ENCODE results near the gene ITPKC. TPM values are rescaled to one million over a fixed set of nuclear protein-coding genes. Genes with fewer than 3 reads are reported as not detected.

ITPKC gene
- total and polyA plus RNA-seq, 2 experiments from 2014 or later = 15.4 to 19.4 TPM

DNA sequence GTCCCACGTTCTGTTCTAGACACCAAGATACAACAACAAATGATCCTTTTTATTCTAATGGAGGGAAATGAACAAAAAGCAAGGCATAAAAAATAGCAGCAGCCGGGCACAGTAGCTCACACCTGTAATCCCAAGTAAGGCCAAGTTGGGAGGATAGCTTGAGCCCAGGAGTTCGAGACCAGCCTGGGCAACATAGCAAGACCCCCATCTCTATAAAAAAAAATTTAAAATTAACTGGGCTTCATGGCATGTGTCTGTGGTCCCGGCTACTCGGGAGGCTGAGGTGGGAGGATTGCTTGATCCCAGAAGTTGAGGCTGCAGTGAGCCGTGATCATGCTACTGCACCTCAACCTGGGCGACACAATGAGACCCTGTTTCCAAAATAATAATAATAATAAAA lies 59.5 kb downstream of the ITPKC start:
- DNase-seq (ENCODE audit: low read depth in 1 of 2, low spot score in 1 of 2) = no peak
- no peaks in the 10 kb centered on the region for H3K4me1 ChIP-seq (ENCODE audit: low read depth)
- H3K9me3 ChIP-seq (ENCODE audit: low read depth) = no peaks in the 10 kb centered on the region
- peak overlapping the region; percentile 98 for H3K27ac ChIP-seq
- no peaks in the 10 kb centered on the region for H3K36me3 ChIP-seq
- H3K27me3 ChIP-seq = no peaks in the 10 kb centered on the region
- H3K4me3 ChIP-seq = no peak overlapping the region
- TF ChIP-seq, protein P1, sequence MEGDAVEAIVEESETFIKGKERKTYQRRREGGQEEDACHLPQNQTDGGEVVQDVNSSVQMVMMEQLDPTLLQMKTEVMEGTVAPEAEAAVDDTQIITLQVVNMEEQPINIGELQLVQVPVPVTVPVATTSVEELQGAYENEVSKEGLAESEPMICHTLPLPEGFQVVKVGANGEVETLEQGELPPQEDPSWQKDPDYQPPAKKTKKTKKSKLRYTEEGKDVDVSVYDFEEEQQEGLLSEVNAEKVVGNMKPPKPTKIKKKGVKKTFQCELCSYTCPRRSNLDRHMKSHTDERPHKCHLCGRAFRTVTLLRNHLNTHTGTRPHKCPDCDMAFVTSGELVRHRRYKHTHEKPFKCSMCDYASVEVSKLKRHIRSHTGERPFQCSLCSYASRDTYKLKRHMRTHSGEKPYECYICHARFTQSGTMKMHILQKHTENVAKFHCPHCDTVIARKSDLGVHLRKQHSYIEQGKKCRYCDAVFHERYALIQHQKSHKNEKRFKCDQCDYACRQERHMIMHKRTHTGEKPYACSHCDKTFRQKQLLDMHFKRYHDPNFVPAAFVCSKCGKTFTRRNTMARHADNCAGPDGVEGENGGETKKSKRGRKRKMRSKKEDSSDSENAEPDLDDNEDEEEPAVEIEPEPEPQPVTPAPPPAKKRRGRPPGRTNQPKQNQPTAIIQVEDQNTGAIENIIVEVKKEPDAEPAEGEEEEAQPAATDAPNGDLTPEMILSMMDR (IDR thresholded peaks at IDR 0.05; ENCODE audit: low read depth, low read length) = no peak

DNA sequence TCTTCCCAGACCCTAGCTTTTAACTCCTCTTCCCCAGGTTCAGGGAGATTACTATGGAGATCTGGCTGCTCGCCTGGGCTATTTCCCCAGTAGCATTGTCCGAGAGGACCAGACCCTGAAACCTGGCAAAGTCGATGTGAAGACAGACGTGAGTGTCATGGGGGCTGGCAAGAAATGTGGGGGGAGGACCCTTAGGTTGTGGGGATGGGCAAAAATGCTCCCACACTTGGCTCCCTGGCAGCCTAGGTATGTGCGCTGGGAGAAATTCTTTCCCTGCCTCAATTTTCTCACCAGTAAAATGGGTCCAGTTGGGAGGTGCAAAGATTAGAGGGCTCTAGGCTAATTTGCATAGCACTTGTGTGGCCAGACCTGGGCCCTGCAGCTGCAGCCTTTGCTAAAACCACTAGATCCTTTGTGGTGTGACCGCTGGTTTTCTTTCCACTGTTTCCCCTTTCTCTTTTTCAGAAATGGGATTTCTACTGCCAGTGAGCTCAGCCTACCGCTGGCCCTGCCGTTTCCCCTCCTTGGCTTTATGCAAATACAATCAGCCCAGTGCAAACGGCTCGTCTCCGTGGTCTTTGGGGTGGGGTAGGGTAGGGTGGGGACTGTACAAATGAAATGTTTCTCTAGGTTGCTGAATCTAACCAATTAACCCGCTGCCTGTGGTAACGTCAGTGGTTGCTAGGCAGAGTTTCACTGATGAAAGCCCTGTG lies 60.2 kb downstream of the ITPKC start:
- DNase-seq (ENCODE audit: low read depth in 1 of 2, low spot score in 1 of 2) = peak; percentile 93 to 94
- Histone ChIP-seq H3K27ac (peak overlapping the region; percentile 98), H3K9me3 (ENCODE audit: low read depth) (no peaks in the 10 kb centered on the region), H3K4me1 (ENCODE audit: low read depth) (no peaks in the 10 kb centered on the region), H3K27me3 (no peaks in the 10 kb centered on the region), H3K36me3 (no peaks in the 10 kb centered on the region), H3K4me3 (peak overlapping the region; percentile 49)
- TF ChIP-seq, protein P1 (IDR thresholded peaks at IDR 0.05; ENCODE audit: low read depth, low read length) = no peak

DNA sequence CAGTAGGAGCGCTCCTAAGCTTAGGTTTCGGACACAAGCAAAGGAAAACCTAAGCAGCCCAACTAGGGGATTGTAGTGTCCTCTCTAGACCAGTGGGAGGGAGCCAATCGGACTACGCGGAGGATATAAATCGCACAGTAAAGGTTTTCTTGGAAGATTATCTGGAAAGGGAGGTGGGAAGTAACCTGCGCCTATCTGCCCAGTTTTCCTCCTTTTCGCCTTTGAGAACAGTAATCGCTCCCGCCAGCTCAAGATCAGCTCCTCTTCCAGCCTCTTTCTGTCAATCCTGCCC lies 60.7 kb downstream of the ITPKC start:
- no peaks in the 10 kb centered on the region for H3K27me3 ChIP-seq
- no peaks in the 10 kb centered on the region for H3K4me1 ChIP-seq (ENCODE audit: low read depth)
- DNase-seq (ENCODE audit: low read depth in 1 of 2, low spot score in 1 of 2) = no peak
- H3K36me3 ChIP-seq = no peaks in the 10 kb centered on the region
- TF ChIP-seq, protein P1 (IDR thresholded peaks at IDR 0.05; ENCODE audit: low read depth, low read length) = no peak
- no peaks in the 10 kb centered on the region for H3K9me3 ChIP-seq (ENCODE audit: low read depth)
- H3K4me3 ChIP-seq = peak overlapping the region; percentile 49
- peak overlapping the region; percentile 98 for H3K27ac ChIP-seq

DNA sequence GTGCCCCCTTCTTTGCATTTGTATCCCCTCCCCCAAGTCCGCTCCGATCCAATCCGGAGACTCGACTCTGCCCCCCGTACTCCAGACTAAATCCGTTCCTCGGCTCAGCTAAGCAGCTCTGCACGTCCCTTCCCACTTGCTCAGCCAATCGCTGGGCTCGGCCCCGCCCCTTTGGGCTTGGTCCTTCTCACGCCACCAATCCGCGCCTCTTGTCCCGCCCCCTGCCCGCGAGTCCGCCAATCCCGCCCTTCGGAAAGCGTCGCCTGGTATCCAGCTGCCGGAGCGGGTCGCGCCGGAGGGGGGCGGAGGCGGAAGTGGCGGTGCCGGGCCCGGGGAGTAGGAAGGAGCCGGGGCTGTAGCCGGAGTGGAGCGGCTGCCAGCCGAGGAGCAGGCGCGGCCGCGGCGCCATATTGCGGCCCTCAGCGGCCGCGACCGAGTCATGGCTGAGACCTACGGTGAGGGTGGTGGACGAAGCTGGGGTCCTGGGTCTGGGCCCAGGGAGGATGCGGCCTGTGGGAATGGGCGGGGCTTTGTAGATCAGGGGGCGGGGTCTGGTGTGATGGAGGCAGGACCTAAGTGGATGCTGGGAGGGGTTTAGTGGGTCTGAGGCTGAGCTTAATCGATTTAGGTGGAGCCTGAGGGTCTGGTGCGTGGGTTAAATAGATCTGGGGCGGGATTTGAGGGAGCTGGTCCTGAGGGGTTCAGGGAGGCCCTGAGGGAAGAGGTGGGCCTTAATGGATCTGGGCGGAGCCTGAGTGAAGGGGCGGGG lies 61.2 kb downstream of the ITPKC start, which contains the start of gene RAB4B:
RAB4B (plus strand) TSS at position 311 of the 769 bp plus-strand sequence; CDS start at position 440, 129 bp downstream.
- DNase-seq (ENCODE audit: low read depth in 1 of 2, low spot score in 1 of 2) = peak; percentile 100
- TF ChIP-seq, protein P1 (IDR thresholded peaks at IDR 0.05; ENCODE audit: low read depth, low read length) = no peak
- no peaks in the 10 kb centered on the region for H3K27me3 ChIP-seq
- no peaks in the 10 kb centered on the region for H3K36me3 ChIP-seq
- H3K27ac ChIP-seq = peak within 1 kb of the TSS; percentile 98
- no peaks in the 10 kb centered on the region for H3K9me3 ChIP-seq (ENCODE audit: low read depth)
- H3K4me1 ChIP-seq (ENCODE audit: low read depth) = no peaks in the 10 kb centered on the region
- peak within 1 kb of the TSS; percentile 54 for H3K4me3 ChIP-seq

DNA sequence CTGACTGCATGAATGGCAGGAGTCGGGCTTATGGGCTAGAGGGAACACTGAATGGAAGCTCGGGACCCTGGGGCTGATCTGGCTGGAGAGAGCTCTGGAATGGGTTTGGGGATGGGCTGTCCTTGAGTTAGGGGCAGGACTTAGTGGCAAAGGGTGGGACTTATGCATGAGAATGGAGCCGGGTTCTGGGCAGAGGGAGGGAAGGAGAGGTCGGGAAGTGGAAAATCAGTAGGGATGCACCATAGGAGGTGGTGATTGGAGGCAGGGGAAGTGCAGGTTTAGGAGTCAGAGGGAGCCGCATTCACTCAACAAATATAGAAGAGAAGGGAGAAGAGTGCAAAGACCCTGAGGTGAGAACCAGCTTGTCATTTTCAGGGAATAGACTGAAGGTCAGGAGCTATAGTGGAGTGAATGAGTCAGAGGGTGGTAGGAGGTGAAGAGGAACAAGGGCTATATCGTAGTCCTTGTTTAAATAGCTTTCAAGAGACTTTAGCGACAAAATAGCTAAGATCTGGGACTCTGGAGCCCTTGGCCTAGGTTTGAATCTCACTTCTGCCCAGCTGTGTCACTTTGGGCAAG lies 61.9 kb downstream of the ITPKC start:
- H3K4me1 ChIP-seq (ENCODE audit: low read depth) = no peaks in the 10 kb centered on the region
- H3K9me3 ChIP-seq (ENCODE audit: low read depth) = no peaks in the 10 kb centered on the region
- DNase-seq (ENCODE audit: low read depth in 1 of 2, low spot score in 1 of 2) = peak in 1 of 2 donors; percentile 96
- no peaks in the 10 kb centered on the region for H3K36me3 ChIP-seq
- TF ChIP-seq, protein P1 (IDR thresholded peaks at IDR 0.05; ENCODE audit: low read depth, low read length) = no peak
- H3K27me3 ChIP-seq = no peaks in the 10 kb centered on the region
- H3K27ac ChIP-seq = peak overlapping the region; percentile 87
- peak overlapping the region; percentile 54 for H3K4me3 ChIP-seq

All from cardiac muscle cell (in vitro differentiated cells and primary cell).